ENCODE results near the gene TNRC6C. TPM values are rescaled to one million over a fixed set of nuclear protein-coding genes. Genes with fewer than 3 reads are reported as not detected.

Gene TNRC6C
- total RNA-seq, 2 experiments from 2014 or later = 50.7 to 57.3 TPM

GRCh38 chr17:78147315-78147998 is 189.0 kb downstream of the TNRC6C start:
- Histone ChIP-seq H3K4me1 (ENCODE audit: insufficient read depth, low read length) (peaks cover 49% of the 10 kb centered on the region), H3K27me3 (ENCODE audit: control insufficient read depth in 1 of 2, insufficient read depth in 2 of 2, low read length in 2 of 2) (no peaks in the 10 kb centered on the region), H3K9me3 (ENCODE audit: control insufficient read depth in 1 of 2, insufficient read depth in 1 of 2, low read length in 2 of 2) (no peaks in the 10 kb centered on the region), H3K36me3 (ENCODE audit: insufficient read depth, low read length) (peaks cover 4% of the 10 kb centered on the region), H3K4me3 (ENCODE audit: low read length) (no peak overlapping the region), H3K27ac (ENCODE audit: low read depth in 1 of 2, low read length in 2 of 2) (peak overlapping the region in 1 of 2 donors; percentile 23)
- Mint-ChIP-seq H3K9me3 (no peaks in the 10 kb centered on the region), H3K4me1 (ENCODE audit: low read depth) (peaks cover 26% of the 10 kb centered on the region), H3K27ac (peak overlapping the region; percentile 80), H3K36me3 (ENCODE audit: low read depth) (peaks cover 5% of the 10 kb centered on the region), H3K27me3 (no peaks in the 10 kb centered on the region), H3K4me3 (no peak overlapping the region)
- intact Hi-C loops (cut with DNase I, micrococcal nuclease) = loop anchor here in 1 of 2 experiments (5.0 kb wide), 1 partner anchor 35 kb away; no protein-coding TSS in a partner anchor
- peak in 2 of 14 experiments; percentile 55 to 57 for DNase-seq
- ChIA-PET POLR2A (interaction anchor here (1.5 kb wide), 1 partner anchor 11 kb away, joined by 3 read pairs; no protein-coding TSS in a partner anchor), CTCF (no interaction called here)
- peak; percentile 77 for ATAC-seq (ENCODE audit: poor library complexity)
- TF ChIP-seq CTCF (IDR thresholded peaks at IDR 0.05) = no peak

- ATAC-seq (ENCODE audit: poor library complexity) (no peak), DNase-seq (no peak)
- intact Hi-C loops (cut with DNase I, micrococcal nuclease) = loop anchor here in 1 of 2 experiments (5.0 kb wide), 1 partner anchor 36 kb away; no protein-coding TSS in a partner anchor
- H3K4me3 Mint-ChIP-seq = no peak overlapping the region
- H3K27ac Mint-ChIP-seq = no peak overlapping the region
- no peaks in the 10 kb centered on the region for H3K36me3 Mint-ChIP-seq (ENCODE audit: low read depth)
- H3K27me3 Mint-ChIP-seq = no peaks in the 10 kb centered on the region
- no peaks in the 10 kb centered on the region for H3K36me3 ChIP-seq (ENCODE audit: insufficient read depth, low read length)
- no peak overlapping the region for H3K27ac ChIP-seq (ENCODE audit: low read depth in 1 of 2, low read length in 2 of 2)
- H3K9me3 ChIP-seq (ENCODE audit: control insufficient read depth in 1 of 2, insufficient read depth in 1 of 2, low read length in 2 of 2) = no peaks in the 10 kb centered on the region
- H3K4me1 ChIP-seq (ENCODE audit: insufficient read depth, low read length) = peaks cover 42% of the 10 kb centered on the region
- ChIA-PET POLR2A (interaction anchor here (0.5 to 1.5 kb wide), 2 partner anchors 12 to 34 kb away, joined by 3 read pairs; no protein-coding TSS in a partner anchor), CTCF (no interaction called here)
- no peak for TF ChIP-seq CTCF (IDR thresholded peaks at IDR 0.05)
- H3K4me1 Mint-ChIP-seq (ENCODE audit: low read depth) = peaks cover 18% of the 10 kb centered on the region
- H3K4me3 ChIP-seq (ENCODE audit: low read length) = no peak overlapping the region
- no peaks in the 10 kb centered on the region for H3K27me3 ChIP-seq (ENCODE audit: control insufficient read depth in 1 of 2, insufficient read depth in 2 of 2, low read length in 2 of 2)
- H3K9me3 Mint-ChIP-seq = no peaks in the 10 kb centered on the region
Observed at GRCh38 chr17:78148286-78149016, 189.9 kb downstream of the TNRC6C start.

GRCh38 chr17:78151514-78152008 is 193.1 kb downstream of the TNRC6C start:
- Histone ChIP-seq H3K27me3 (ENCODE audit: control insufficient read depth in 1 of 2, insufficient read depth in 2 of 2, low read length in 2 of 2) (no peaks in the 10 kb centered on the region), H3K4me1 (ENCODE audit: insufficient read depth, low read length) (peaks cover 23% of the 10 kb centered on the region), H3K9me3 (ENCODE audit: control insufficient read depth in 1 of 2, insufficient read depth in 1 of 2, low read length in 2 of 2) (no peaks in the 10 kb centered on the region), H3K27ac (ENCODE audit: low read depth in 1 of 2, low read length in 2 of 2) (no peak overlapping the region), H3K4me3 (ENCODE audit: low read length) (no peak overlapping the region), H3K36me3 (ENCODE audit: insufficient read depth, low read length) (no peaks in the 10 kb centered on the region)
- Mint-ChIP-seq H3K4me1 (ENCODE audit: low read depth) (peaks cover 14% of the 10 kb centered on the region), H3K4me3 (no peak overlapping the region), H3K27me3 (no peaks in the 10 kb centered on the region), H3K36me3 (ENCODE audit: low read depth) (no peaks in the 10 kb centered on the region), H3K9me3 (no peaks in the 10 kb centered on the region), H3K27ac (no peak overlapping the region)
- no peak for ATAC-seq (ENCODE audit: poor library complexity)
- intact Hi-C loops (cut with DNase I, micrococcal nuclease) = no loop called here
- ChIA-PET CTCF (interaction anchor here (0.6 kb wide), 1 partner anchor 14 kb away, joined by 4 read pairs; no protein-coding TSS in a partner anchor), POLR2A (interaction anchor here (2.0 kb wide), 1 partner anchor 9 kb away, joined by 10 read pairs; no protein-coding TSS in a partner anchor)
- TF ChIP-seq CTCF (IDR thresholded peaks at IDR 0.05) = no peak
- DNase-seq = no peak

Data from CD4-positive, alpha-beta T cell (primary cell).